H1 (cell line): ENCODE results near the gene ARHGEF10L. TPM values are rescaled to one million over a fixed set of nuclear protein-coding genes. Genes with fewer than 3 reads are reported as not detected.

Experiments
- CTCF ChIA-PET: fragments of 300-600 bp; sonication (Branson Sonifier 250); formaldehyde crosslinking; loops from one replicate; lab custom pipeline; 2021; ENCODE audit not compliant: partially characterized antibody; lab: Charles Lee
- POLR2A ChIA-PET: fragments of 300-600 bp; sonication (Branson Sonifier 250); formaldehyde crosslinking; loops from one replicate; lab custom pipeline; 2021; ENCODE audit warnings: inconsistent platforms; ENCODE audit not compliant: partially characterized antibody; lab: Charles Lee
- DNase-seq, 2 experiments: peaks; one replicate each; pipeline versions ENCODE4 v3.0.0 to v3.0.0-alpha.2; 2010 to 2022; ENCODE audit warnings: low spot score in 2 of 2, low read depth in 1 of 2, mixed read lengths in 1 of 2
- FAIRE-seq: peaks from 2 replicates; lab custom pipeline; 2011; peaks lifted over from hg19 to GRCh38; lab: Jason Lieb, UNC
- H2AFZ ChIP-seq: 2 replicates; pipeline ENCODE4 v1.8.1; 2012; ENCODE audit warnings: low read length, inconsistent platforms
- H2AK5ac ChIP-seq: 2 replicates; pipeline ENCODE4 v1.6.1; 2013; ENCODE audit warnings: low read depth, low read length
- H2BK120ac ChIP-seq: replicated peaks from 2 replicates; pipeline ENCODE3; 2013; ENCODE audit warnings: low read depth, low read length, inconsistent platforms
- H2BK12ac ChIP-seq: 2 replicates; pipeline ENCODE4 v1.6.1; 2013; ENCODE audit warnings: low read depth, low read length
- H2BK15ac ChIP-seq: 2 replicates; pipeline ENCODE4 v1.6.1; 2013; ENCODE audit warnings: low read length
- H2BK20ac ChIP-seq: 2 replicates; pipeline ENCODE4 v1.6.1; 2013; ENCODE audit warnings: low read length
- H2BK5ac ChIP-seq: 2 replicates; pipeline ENCODE4 v1.6.1; 2013; ENCODE audit warnings: low read depth, low read length
- H3K14ac ChIP-seq: 2 replicates; pipeline ENCODE4 v1.6.1; 2013; ENCODE audit warnings: inconsistent platforms; ENCODE audit not compliant: insufficient read length
- H3K18ac ChIP-seq: 2 replicates; pipeline ENCODE4 v1.6.1; 2013; ENCODE audit warnings: low read length; ENCODE audit errors: extremely low read depth
- H3K23ac ChIP-seq: 2 replicates; pipeline ENCODE4 v1.6.1; 2013; ENCODE audit warnings: inconsistent platforms; ENCODE audit not compliant: insufficient read length
- H3K23me2 ChIP-seq: 2 replicates; pipeline ENCODE4 v1.6.1; 2013; ENCODE audit warnings: low read depth, low read length
- H3K27ac ChIP-seq: 2 replicates; pipeline ENCODE4 v1.6.1; 2011; ENCODE audit warnings: low read depth, low read length, inconsistent platforms
- H3K27me3 ChIP-seq, 4 experiments: replicated peaks in 1 of 4; 1 replicate in 1 of 4; 2 replicates in 3 of 4; pipeline versions ENCODE4 v1.6.1 to v1.8.1; 2011 to 2013; ENCODE audit warnings: low read length in 3 of 4, mild to moderate bottlenecking in 3 of 4, inconsistent platforms in 2 of 4, mixed read lengths in 2 of 4, moderate library complexity in 1 of 4; ENCODE audit not compliant: control insufficient read depth in 3 of 4, insufficient read depth in 3 of 4; ENCODE audit errors: extremely low read depth in 1 of 4
- H3K36me3 ChIP-seq, 4 experiments: 2 replicates each; pipeline versions ENCODE4 v1.6.1 to v1.8.1; 2011 to 2013; ENCODE audit warnings: mild to moderate bottlenecking in 4 of 4, low read length in 3 of 4, moderate library complexity in 2 of 4, control low read depth in 1 of 4, inconsistent platforms in 1 of 4; ENCODE audit not compliant: insufficient read depth in 4 of 4, control insufficient read depth in 2 of 4
- H3K4ac ChIP-seq: replicated peaks from 2 replicates; pipeline ENCODE3; 2013; ENCODE audit warnings: low read length, low read depth, mixed read lengths, inconsistent platforms; ENCODE audit not compliant: insufficient read length
- H3K4me1 ChIP-seq, 4 experiments: replicated peaks in 1 of 4; 1 replicate in 1 of 4; 2 replicates in 3 of 4; pipeline versions ENCODE4 v1.6.1 to v1.8.1; 2011 to 2013; ENCODE audit warnings: low read length in 3 of 4, inconsistent platforms in 2 of 4, mixed read lengths in 1 of 4; ENCODE audit not compliant: insufficient read depth in 4 of 4, control insufficient read depth in 3 of 4
- H3K4me2 ChIP-seq, 2 experiments: 2 replicates each; pipeline versions ENCODE4 v1.6.1 to v1.8.1; 2011 to 2013; ENCODE audit warnings: low read depth in 2 of 2, low read length in 2 of 2, control low read depth in 1 of 2, inconsistent platforms in 1 of 2, mild to moderate bottlenecking in 1 of 2; ENCODE audit not compliant: insufficient read depth in 1 of 2
- H3K4me3 ChIP-seq, 4 experiments: fragments of 200-600, 300-600 bp in 1 of 4; sonication (generic), shearing (Covaris generic), sonication (Bioruptor Twin) in 1 of 4; 2 replicates each; pipeline versions ENCODE4 v1.5.1 to v1.8.1; 2011 to 2016; ENCODE audit warnings: low read length in 4 of 4, low read depth in 3 of 4, control low read depth in 2 of 4, inconsistent platforms in 2 of 4, mild to moderate bottlenecking in 2 of 4, mixed read lengths in 1 of 4, moderate library complexity in 1 of 4; ENCODE audit not compliant: insufficient read depth in 2 of 4; ENCODE audit errors: extremely low read depth in 1 of 4
- H3K56ac ChIP-seq: replicated peaks from 2 replicates; pipeline ENCODE3; 2013; ENCODE audit warnings: low read depth, mild to moderate bottlenecking, mixed read lengths, low read length, inconsistent platforms; ENCODE audit not compliant: insufficient read length
- H3K79me1 ChIP-seq: 2 replicates; pipeline ENCODE4 v1.6.1; 2013; ENCODE audit warnings: low read depth, low read length, control low read depth
- H3K79me2 ChIP-seq, 2 experiments: 2 replicates each; pipeline versions ENCODE4 v1.6.1 to v1.8.1; 2012 to 2013; ENCODE audit warnings: low read length in 2 of 2, mild to moderate bottlenecking in 2 of 2, inconsistent platforms in 1 of 2; ENCODE audit not compliant: insufficient read depth in 2 of 2, control insufficient read depth in 1 of 2
- H3K9ac ChIP-seq, 4 experiments: replicated peaks in 1 of 4; 1 replicate in 1 of 4; 2 replicates in 3 of 4; pipeline versions ENCODE4 v1.6.1 to v1.8.1; 2011 to 2013; ENCODE audit warnings: low read depth in 3 of 4, low read length in 3 of 4, control low read depth in 2 of 4, mild to moderate bottlenecking in 2 of 4, moderate library complexity in 2 of 4, inconsistent platforms in 1 of 4; ENCODE audit errors: extremely low read depth in 1 of 4
- H3K9me3 ChIP-seq, 2 experiments: 2 replicates each; pipeline versions ENCODE4 v1.6.1 to v1.8.1; 2012 to 2013; ENCODE audit warnings: mild to moderate bottlenecking in 2 of 2, moderate library complexity in 2 of 2, control low read depth in 1 of 2, inconsistent platforms in 1 of 2, low read depth in 1 of 2, low read length in 1 of 2, mixed read lengths in 1 of 2; ENCODE audit not compliant: insufficient read depth in 2 of 2
- H4K20me1 ChIP-seq, 2 experiments: replicated peaks in 1 of 2; 2 replicates each; pipeline versions ENCODE3 to v1.8.1; 2011 to 2013; ENCODE audit warnings: inconsistent platforms in 2 of 2, low read length in 2 of 2, mild to moderate bottlenecking in 1 of 2; ENCODE audit not compliant: insufficient read depth in 2 of 2, control insufficient read depth in 1 of 2
- H4K5ac ChIP-seq: 2 replicates; pipeline ENCODE4 v1.6.1; 2013; ENCODE audit warnings: low read length, low read depth, mixed read lengths, inconsistent platforms; ENCODE audit not compliant: insufficient read length
- H4K8ac ChIP-seq: 2 replicates; pipeline ENCODE4 v1.8.0; 2013; ENCODE audit warnings: mild to moderate bottlenecking, moderate library complexity, low read length, inconsistent platforms; ENCODE audit not compliant: insufficient read depth; ENCODE audit errors: extremely low read depth
- H4K91ac ChIP-seq: replicated peaks from 2 replicates; pipeline ENCODE3; 2013; ENCODE audit warnings: low read length, mixed read lengths, inconsistent platforms; ENCODE audit not compliant: insufficient read length
- ATF2 ChIP-seq: IDR thresholded peaks from 2 replicates; pipeline ENCODE4 v1.6.1; 2012; ENCODE audit warnings: low read length, inconsistent platforms
- ATF3 ChIP-seq: IDR thresholded peaks from 2 replicates; pipeline ENCODE4 v1.6.1; 2011; ENCODE audit warnings: low read depth, mild to moderate bottlenecking, low read length; ENCODE audit not compliant: insufficient read depth
- CBX5 ChIP-seq: fragments of 300-800, 300-1000 bp; sonication (generic); IDR thresholded peaks from 2 replicates; pipeline ENCODE4 v1.7.1; 2016; ENCODE audit warnings: antibody characterized with exemption, low read length, low read depth
- CBX8 ChIP-seq: fragments of 300-800, 300-1000 bp; sonication (generic); IDR thresholded peaks from 2 replicates; pipeline ENCODE4 v1.7.1; 2016; ENCODE audit warnings: low read depth, low read length, borderline replicate concordance
- EGR1 ChIP-seq: IDR thresholded peaks from 2 replicates; pipeline ENCODE4 v1.6.1; 2011; ENCODE audit warnings: low read depth, low read length, borderline replicate concordance
- MAX ChIP-seq: IDR thresholded peaks from 2 replicates; pipeline ENCODE4 v1.6.1; 2012; ENCODE audit warnings: inconsistent platforms
- PHF8 ChIP-seq: fragments of 200-600 bp; sonication (generic); conservative IDR thresholded peaks from 2 replicates; pipeline ENCODE4 v1.7.1; 2012; ENCODE audit warnings: low read depth, mild to moderate bottlenecking, inconsistent platforms, low read length, moderate library complexity
- RXRA ChIP-seq: IDR thresholded peaks from 2 replicates; pipeline ENCODE4 v1.6.1; 2011; ENCODE audit warnings: low read depth, mild to moderate bottlenecking, low read length, moderate library complexity; ENCODE audit not compliant: insufficient read depth
- SIX5 ChIP-seq: IDR thresholded peaks from 2 replicates; pipeline ENCODE4 v1.6.1; 2011; ENCODE audit warnings: mild to moderate bottlenecking, low read depth, low read length
- WGBS, 2 experiments: shearing (Covaris generic) in 1 of 2; methylation state at CpG; one replicate each; pipeline versions ENCODE4 v1.1.6 to v1.1.7; 2013 to 2015; ENCODE audit warnings: low lambda C conversion rate in 2 of 2, mixed read lengths in 2 of 2, inconsistent platforms in 1 of 2, low coverage in 1 of 2, missing lambda C conversion rate in 1 of 2; ENCODE audit not compliant: insufficient replicate concordance in 2 of 2, insufficient coverage in 1 of 2, insufficient read length in 1 of 2; ENCODE audit errors: extremely low coverage in 1 of 2, missing lambda C conversion rate in 1 of 2; 5-methylcytosine and 5-hydroxymethylcytosine counted together
- polyA plus RNA-seq, 7 experiments: library from polyadenylated mRNA; depleted of rRNA in 3 of 7; stranded (reverse) in 5 of 7; unstranded in 2 of 7; fragments of >200 nt in 5 of 7; fragments of 200-250 nt in 2 of 7; gene quantifications; 1 replicate in 5 of 7; 2 replicates in 1 of 7; 4 replicates in 1 of 7; pipeline versions ENCODE4 v1.2.1 to v1.2.3, GENCODE V29; 2011 to 2013; ENCODE audit warnings: missing spikeins in 2 of 7, mixed read lengths in 2 of 7
- total RNA-seq: library from RNA; stranded (reverse); fragmentation: NEBNext Ultra II Directional; extraction: Animal tissue kit (Norgen Biotek cat#: 25700); gene quantifications from 2 replicates; pipeline ENCODE4 v1.2.1, GENCODE V29; 2021

Gene ARHGEF10L
- total and polyA plus RNA-seq, 2 of the 8 experiments (the other 6 are each of a cell fraction or from before 2014, with no cell fraction given), result 33.6 to 39.6 TPM

- H3K23me2 ChIP-seq, result no peaks in the 10 kb centered on the region
- no peak overlapping the region for H2BK5ac ChIP-seq
- ChIA-PET CTCF (interaction anchor here (1.0 to 29.1 kb wide), 5 partner anchors 10 to 239 kb away, joined by 3 to 1640 read pairs (median 3); partner anchors contain the start of gene ARHGEF10L), POLR2A (no interaction called here)
- no peak overlapping the region for H3K4ac ChIP-seq
- no peak overlapping the region for H2BK120ac ChIP-seq
- H3K4me1 ChIP-seq, result peaks cover 0 to 12% (median 7%) of the 10 kb centered on the region in 4 experiments; a peak in 6 of 7 replicates
- H4K5ac ChIP-seq, result no peak overlapping the region
- WGBS, 2 experiments, result 94% methylated on average over 10 of the region's 10 CpGs; no CpG with 5 or more reads in 1 of the 2 experiments
- DNase-seq (no peak), FAIRE-seq (no peak)
- no peak overlapping the region for H3K9ac ChIP-seq
- H3K27me3 ChIP-seq, result no peaks in the 10 kb centered on the region
- H3K23ac ChIP-seq, result no peak overlapping the region
- H3K79me2 ChIP-seq, result no peaks in the 10 kb centered on the region
- H3K56ac ChIP-seq, result no peak overlapping the region
- H2BK15ac ChIP-seq, result no peak overlapping the region
- no peak overlapping the region for H2BK12ac ChIP-seq
- no peak overlapping the region for H4K91ac ChIP-seq
- no peaks in the 10 kb centered on the region for H3K79me1 ChIP-seq
- no peak overlapping the region for H3K4me3 ChIP-seq
- H4K8ac ChIP-seq, result no peak overlapping the region; the same call in 1 of the 2 replicates
- H3K14ac ChIP-seq, result no peak overlapping the region
- no peak overlapping the region for H2AFZ ChIP-seq
- no peaks in the 10 kb centered on the region for H4K20me1 ChIP-seq
- no peak overlapping the region for H2AK5ac ChIP-seq
- H3K27ac ChIP-seq, result no peak overlapping the region
- no peak overlapping the region for H3K4me2 ChIP-seq
- no peaks in the 10 kb centered on the region for H3K36me3 ChIP-seq
- H3K18ac ChIP-seq, result no peak overlapping the region
- no peak for TF ChIP-seq CBX8
- no peak for TF ChIP-seq EGR1
- TF ChIP-seq ATF3, result no peak
- no peak for TF ChIP-seq CBX5
- TF ChIP-seq MAX, result no peak
- no peak for TF ChIP-seq SIX5
- no peak for TF ChIP-seq PHF8
- no peak for TF ChIP-seq RXRA
- TF ChIP-seq ATF2, result no peak
- H2BK20ac ChIP-seq, result no peak overlapping the region
- no peaks in the 10 kb centered on the region for H3K9me3 ChIP-seq
Observed at GRCh38 chr1:17514776-17515175, 24.7 kb upstream of the ARHGEF10L start.
